ENCODE results near the gene SLC4A1AP.

The SLC4A1AP gene

GRCh38 chr2:27634291-27634690 lies 29.4 kb upstream of the SLC4A1AP start:
- Histone ChIP-seq H3K36me3 (ENCODE audit: low read length) (peaks cover 27% of the 10 kb centered on the region), H3K9me2 (replicated peaks; ENCODE audit: insufficient read depth, low read length) (no peaks in the 10 kb centered on the region), H3K4me3 (ENCODE audit: insufficient read depth, low read length, poor library complexity, severe bottlenecking) (no peak overlapping the region), H3K79me2 (ENCODE audit: insufficient read depth, low read length) (peaks cover 5% of the 10 kb centered on the region), H3K9me3 (ENCODE audit: insufficient read depth, low read length) (no peaks in the 10 kb centered on the region), H3K27ac (ENCODE audit: low read depth, low read length) (no peak overlapping the region), H2AFZ (ENCODE audit: low read depth, low read length, severe bottlenecking) (no peak overlapping the region), H3K9ac (ENCODE audit: low read length) (no peak overlapping the region), H3F3A (ENCODE audit: insufficient read depth) (no peaks in the 10 kb centered on the region), H3K27me3 (ENCODE audit: low read length) (no peaks in the 10 kb centered on the region), H3K4me2 (ENCODE audit: low read depth, low read length, poor library complexity, severe bottlenecking) (no peak overlapping the region), H4K20me1 (ENCODE audit: low read depth, low read length) (no peaks in the 10 kb centered on the region)
- TF ChIP-seq EZH2phosphoT487 (conservative IDR thresholded peaks at IDR 0.05; ENCODE audit: low read length): no peak
- no peak for TF ChIP-seq CTCF (IDR thresholded peaks at IDR 0.05; ENCODE audit: insufficient read depth, low read length, poor library complexity, severe bottlenecking)

GRCh38 chr2:27636766-27637165 lies 26.9 kb upstream of the SLC4A1AP start:
- no peak for TF ChIP-seq EZH2phosphoT487 (conservative IDR thresholded peaks at IDR 0.05; ENCODE audit: low read length)
- TF ChIP-seq CTCF (IDR thresholded peaks at IDR 0.05; ENCODE audit: insufficient read depth, low read length, poor library complexity, severe bottlenecking): no peak
- Histone ChIP-seq H3K36me3 (ENCODE audit: low read length) (peaks cover 39% of the 10 kb centered on the region), H3K79me2 (ENCODE audit: insufficient read depth, low read length) (no peaks in the 10 kb centered on the region), H3K9me2 (replicated peaks; ENCODE audit: insufficient read depth, low read length) (no peaks in the 10 kb centered on the region), H3K4me2 (ENCODE audit: low read depth, low read length, poor library complexity, severe bottlenecking) (no peak overlapping the region), H3K9me3 (ENCODE audit: insufficient read depth, low read length) (no peaks in the 10 kb centered on the region), H3K27me3 (ENCODE audit: low read length) (no peaks in the 10 kb centered on the region), H3K27ac (ENCODE audit: low read depth, low read length) (no peak overlapping the region), H3K4me3 (ENCODE audit: insufficient read depth, low read length, poor library complexity, severe bottlenecking) (no peak overlapping the region), H3F3A (ENCODE audit: insufficient read depth) (no peaks in the 10 kb centered on the region; the same call in 1 of the 2 replicates), H3K9ac (ENCODE audit: low read length) (no peak overlapping the region), H4K20me1 (ENCODE audit: low read depth, low read length) (no peaks in the 10 kb centered on the region), H2AFZ (ENCODE audit: low read depth, low read length, severe bottlenecking) (no peak overlapping the region)

- H3K4me3 ChIP-seq (ENCODE audit: insufficient read depth, low read length, poor library complexity, severe bottlenecking): no peak overlapping the region
- no peak for TF ChIP-seq EZH2phosphoT487 (conservative IDR thresholded peaks at IDR 0.05; ENCODE audit: low read length)
- TF ChIP-seq CTCF (IDR thresholded peaks at IDR 0.05; ENCODE audit: insufficient read depth, low read length, poor library complexity, severe bottlenecking): no peak
- no peak overlapping the region for H3K27ac ChIP-seq (ENCODE audit: low read depth, low read length)
- H3K27me3 ChIP-seq (ENCODE audit: low read length): no peaks in the 10 kb centered on the region
- no peaks in the 10 kb centered on the region for H3K79me2 ChIP-seq (ENCODE audit: insufficient read depth, low read length)
- no peaks in the 10 kb centered on the region for H3K9me3 ChIP-seq (ENCODE audit: insufficient read depth, low read length)
- H2AFZ ChIP-seq (ENCODE audit: low read depth, low read length, severe bottlenecking): no peak overlapping the region
- H3K9ac ChIP-seq (ENCODE audit: low read length): no peak overlapping the region
- no peaks in the 10 kb centered on the region for H4K20me1 ChIP-seq (ENCODE audit: low read depth, low read length)
- H3K36me3 ChIP-seq (ENCODE audit: low read length): peaks cover 33% of the 10 kb centered on the region
- no peaks in the 10 kb centered on the region for H3K9me2 ChIP-seq (replicated peaks; ENCODE audit: insufficient read depth, low read length)
- H3F3A ChIP-seq (ENCODE audit: insufficient read depth): no peaks in the 10 kb centered on the region; the same call in 1 of the 2 replicates
- no peak overlapping the region for H3K4me2 ChIP-seq (ENCODE audit: low read depth, low read length, poor library complexity, severe bottlenecking)
Observed at GRCh38 chr2:27638037-27638637, 25.6 kb upstream of the SLC4A1AP start.
